Measurements from ENCODE around the gene VSTM2L.

DNA sequence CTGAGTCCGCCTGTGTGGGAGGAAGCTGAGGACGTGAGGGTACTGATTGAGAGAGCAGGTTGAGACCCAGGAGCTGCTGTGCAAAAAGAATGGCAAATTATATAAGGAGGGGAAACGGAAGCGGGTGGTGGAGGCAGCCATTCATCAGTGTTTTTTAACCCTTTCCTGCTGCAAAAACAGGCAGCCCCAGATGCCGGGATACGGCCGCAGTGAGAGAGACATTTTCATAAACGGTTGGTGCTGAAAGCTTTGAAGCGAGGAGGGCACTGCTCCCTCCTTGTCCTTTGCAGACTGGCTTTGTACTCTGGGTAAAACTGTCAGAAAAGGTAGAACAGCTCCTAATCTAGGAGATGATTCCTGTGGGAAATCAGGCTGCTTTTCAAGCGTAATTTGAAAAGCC is 74.0 kb downstream of the VSTM2L start:
- TF ChIP-seq, protein P1, sequence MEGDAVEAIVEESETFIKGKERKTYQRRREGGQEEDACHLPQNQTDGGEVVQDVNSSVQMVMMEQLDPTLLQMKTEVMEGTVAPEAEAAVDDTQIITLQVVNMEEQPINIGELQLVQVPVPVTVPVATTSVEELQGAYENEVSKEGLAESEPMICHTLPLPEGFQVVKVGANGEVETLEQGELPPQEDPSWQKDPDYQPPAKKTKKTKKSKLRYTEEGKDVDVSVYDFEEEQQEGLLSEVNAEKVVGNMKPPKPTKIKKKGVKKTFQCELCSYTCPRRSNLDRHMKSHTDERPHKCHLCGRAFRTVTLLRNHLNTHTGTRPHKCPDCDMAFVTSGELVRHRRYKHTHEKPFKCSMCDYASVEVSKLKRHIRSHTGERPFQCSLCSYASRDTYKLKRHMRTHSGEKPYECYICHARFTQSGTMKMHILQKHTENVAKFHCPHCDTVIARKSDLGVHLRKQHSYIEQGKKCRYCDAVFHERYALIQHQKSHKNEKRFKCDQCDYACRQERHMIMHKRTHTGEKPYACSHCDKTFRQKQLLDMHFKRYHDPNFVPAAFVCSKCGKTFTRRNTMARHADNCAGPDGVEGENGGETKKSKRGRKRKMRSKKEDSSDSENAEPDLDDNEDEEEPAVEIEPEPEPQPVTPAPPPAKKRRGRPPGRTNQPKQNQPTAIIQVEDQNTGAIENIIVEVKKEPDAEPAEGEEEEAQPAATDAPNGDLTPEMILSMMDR (IDR thresholded peaks at IDR 0.05; ENCODE audit: borderline replicate concordance, extremely low read depth, low read length, poor library complexity, severe bottlenecking), result no peak
- no peak for TF ChIP-seq EZH2 (IDR thresholded peaks at IDR 0.05; ENCODE audit: borderline replicate concordance, low read depth, low read length, severe bottlenecking)

Data from DND-41 (cell line).